PC-9 (cell line): Measurements from ENCODE around the gene MAP2K5. TPM values are rescaled to one million over a fixed set of nuclear protein-coding genes. Genes with fewer than 3 reads are reported as not detected.

ENCODE experiments used
- BruUV-seq: library from RNA; stranded (reverse); fragments of 400-500 nt; replicated peaks from 2 replicates; lab custom pipeline; 2021; lab: Mats Ljungman, UMichigan
- CTCF ChIA-PET: fragments of 300-600 bp; sonication (Branson Sonifier 250); formaldehyde crosslinking; loops from one replicate; lab custom pipeline; 2022; ENCODE audit warnings: antibody characterized with exemption; lab: Charles Lee
- POLR2A ChIA-PET: fragments of 300-600 bp; sonication (Branson Sonifier 250); formaldehyde crosslinking; loops from one replicate; lab custom pipeline; 2022; ENCODE audit warnings: antibody characterized with exemption; ENCODE audit not compliant: unreplicated experiment; lab: Charles Lee
- DNase-seq, 2 experiments: peaks; one replicate each; pipeline versions ENCODE4 v3.0.0 to v3.0.0-alpha.2; 2015 to 2022; ENCODE audit warnings: mixed read lengths in 1 of 2
- H2AFZ ChIP-seq: fragments of 200-600 bp; sonication (generic); 2 replicates; pipeline ENCODE4 v1.8.1; 2017; ENCODE audit warnings: antibody characterized with exemption
- H3F3A ChIP-seq: fragments of 200-600 bp; sonication (generic); 2 replicates; pipeline ENCODE4 v1.8.1; 2017; ENCODE audit warnings: antibody characterized with exemption, mild to moderate bottlenecking, low read depth; ENCODE audit not compliant: insufficient read depth
- H3K27ac ChIP-seq: fragments of 200-600 bp; sonication (generic); 2 replicates; pipeline ENCODE4 v1.6.1; 2016; ENCODE audit warnings: mixed run types
- H3K27me3 ChIP-seq: fragments of 200-600 bp; sonication (generic); 2 replicates; pipeline ENCODE4 v1.6.1; 2016; ENCODE audit warnings: low read depth, mixed run types; ENCODE audit not compliant: insufficient read depth
- H3K36me3 ChIP-seq: fragments of 200-600 bp; sonication (generic); 2 replicates; pipeline ENCODE4 v1.6.1; 2016; ENCODE audit warnings: low read depth, mixed run types
- H3K4me1 ChIP-seq: fragments of 200-600 bp; sonication (generic); replicated peaks from 2 replicates; pipeline ENCODE4 v1.6.1; 2016; ENCODE audit warnings: mixed run types; ENCODE audit not compliant: insufficient read depth
- H3K4me2 ChIP-seq: fragments of 200-600 bp; sonication (generic); 2 replicates; pipeline ENCODE4 v1.6.1; 2017; ENCODE audit warnings: mixed run types
- H3K4me3 ChIP-seq: fragments of 200-600 bp; sonication (generic); 2 replicates; pipeline ENCODE4 v1.6.1; 2016; ENCODE audit warnings: mixed run types
- H3K79me2 ChIP-seq: fragments of 200-600 bp; sonication (generic); 2 replicates; pipeline ENCODE4 v1.6.1; 2017; ENCODE audit warnings: low read depth, mixed run types
- H3K9me2 ChIP-seq: fragments of 200-600 bp; sonication (generic); 2 replicates; pipeline ENCODE4 v1.8.1; 2017; ENCODE audit warnings: mild to moderate bottlenecking; ENCODE audit not compliant: insufficient read depth
- H3K9me3 ChIP-seq: fragments of 200-600 bp; sonication (generic); 2 replicates; pipeline ENCODE4 v1.8.1; 2016; ENCODE audit warnings: low read depth; ENCODE audit not compliant: insufficient read depth
- H4K20me1 ChIP-seq: fragments of 200-600 bp; sonication (generic); 2 replicates; pipeline ENCODE4 v1.8.1; 2017; ENCODE audit not compliant: insufficient read depth
- EZH2 ChIP-seq: fragments of 200-600 bp; sonication (generic); IDR thresholded peaks from 2 replicates; pipeline ENCODE4 v1.8.0; 2017; ENCODE audit warnings: antibody characterized with exemption, low read depth
- intact Hi-C: fragments of 100-400 bp; cut with micrococcal nuclease; formaldehyde crosslinking; loops from one replicate; pipeline ENCODE4 v1.10.0; 2022; ENCODE audit not compliant: unreplicated experiment
- total RNA-seq: library from RNA; stranded (reverse); gene quantifications from 2 replicates; pipeline ENCODE4 v1.2.3, GENCODE V29; 2021
- TF ChIP-seq, protein P1 (sequence below): fragments of 200-600 bp; sonication (generic); conservative IDR thresholded peaks from 2 replicates; pipeline ENCODE4 v1.6.1; 2017; ENCODE audit warnings: mixed run types, antibody characterized with exemption, mild to moderate bottlenecking, moderate library complexity

MAP2K5 gene
- total RNA-seq, 1 experiment from 2014 or later, result 26.9 TPM

GRCh38 chr15:67777773-67778172, 235.3 kb downstream of the MAP2K5 start:
- TF ChIP-seq EZH2, result no peak
- TF ChIP-seq, protein P1, sequence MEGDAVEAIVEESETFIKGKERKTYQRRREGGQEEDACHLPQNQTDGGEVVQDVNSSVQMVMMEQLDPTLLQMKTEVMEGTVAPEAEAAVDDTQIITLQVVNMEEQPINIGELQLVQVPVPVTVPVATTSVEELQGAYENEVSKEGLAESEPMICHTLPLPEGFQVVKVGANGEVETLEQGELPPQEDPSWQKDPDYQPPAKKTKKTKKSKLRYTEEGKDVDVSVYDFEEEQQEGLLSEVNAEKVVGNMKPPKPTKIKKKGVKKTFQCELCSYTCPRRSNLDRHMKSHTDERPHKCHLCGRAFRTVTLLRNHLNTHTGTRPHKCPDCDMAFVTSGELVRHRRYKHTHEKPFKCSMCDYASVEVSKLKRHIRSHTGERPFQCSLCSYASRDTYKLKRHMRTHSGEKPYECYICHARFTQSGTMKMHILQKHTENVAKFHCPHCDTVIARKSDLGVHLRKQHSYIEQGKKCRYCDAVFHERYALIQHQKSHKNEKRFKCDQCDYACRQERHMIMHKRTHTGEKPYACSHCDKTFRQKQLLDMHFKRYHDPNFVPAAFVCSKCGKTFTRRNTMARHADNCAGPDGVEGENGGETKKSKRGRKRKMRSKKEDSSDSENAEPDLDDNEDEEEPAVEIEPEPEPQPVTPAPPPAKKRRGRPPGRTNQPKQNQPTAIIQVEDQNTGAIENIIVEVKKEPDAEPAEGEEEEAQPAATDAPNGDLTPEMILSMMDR, result no peak
- Histone ChIP-seq H3K79me2 (no peaks in the 10 kb centered on the region), H3K9me3 (no peaks in the 10 kb centered on the region), H3K27me3 (no peaks in the 10 kb centered on the region), H3K4me3 (no peak overlapping the region), H2AFZ (no peak overlapping the region), H3K9me2 (no peaks in the 10 kb centered on the region), H3K4me2 (no peak overlapping the region), H3K4me1 (no peaks in the 10 kb centered on the region), H3K27ac (no peak overlapping the region), H3F3A (no peaks in the 10 kb centered on the region), H3K36me3 (no peaks in the 10 kb centered on the region), H4K20me1 (no peaks in the 10 kb centered on the region)
- no peak for DNase-seq
- intact Hi-C loops, result no loop called here
- BruUV-seq, result no TSS peak
- POLR2A ChIA-PET, result no interaction called here
- CTCF ChIA-PET, result no interaction called here

DNA sequence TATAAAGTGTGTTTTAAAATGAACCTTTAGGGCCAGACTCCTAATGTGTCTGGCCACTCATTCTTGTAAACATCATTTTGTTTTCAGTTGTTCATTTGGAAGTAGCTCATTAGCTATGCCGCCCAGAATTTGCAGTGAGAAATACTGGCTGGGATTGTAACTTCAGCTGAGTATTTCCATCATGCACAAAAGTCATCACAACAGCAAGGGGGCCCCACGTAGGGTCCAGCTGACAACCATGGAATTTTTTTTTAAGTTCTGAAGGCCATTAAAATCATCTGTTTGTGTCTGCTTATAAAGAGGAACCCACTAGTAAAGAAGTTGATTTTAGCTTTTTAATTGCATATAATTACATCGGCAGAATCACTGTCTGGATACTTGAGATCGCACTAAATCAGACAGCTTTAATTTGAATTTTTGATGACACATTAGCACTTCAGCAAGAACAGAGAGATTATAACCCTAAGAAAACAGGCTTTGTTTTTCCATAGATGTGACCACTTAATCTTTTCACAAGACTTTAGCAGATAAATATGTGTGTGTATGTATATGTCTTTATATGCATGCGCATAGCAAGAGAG, 236.6 kb downstream of the MAP2K5 start:
- H2AFZ ChIP-seq, result no peak overlapping the region
- no peaks in the 10 kb centered on the region for H3K4me1 ChIP-seq
- H3K4me2 ChIP-seq, result no peak overlapping the region
- POLR2A ChIA-PET, result interaction anchor here (0.7 kb wide), 1 partner anchor 1304 kb away, joined by 3 read pairs; no protein-coding TSS in a partner anchor
- no peak overlapping the region for H3K4me3 ChIP-seq
- H3K9me3 ChIP-seq, result no peaks in the 10 kb centered on the region
- no peak for DNase-seq
- no peaks in the 10 kb centered on the region for H3K36me3 ChIP-seq
- H4K20me1 ChIP-seq, result no peaks in the 10 kb centered on the region
- BruUV-seq, result no TSS peak
- no peak for TF ChIP-seq EZH2
- TF ChIP-seq, protein P1, result no peak
- no peaks in the 10 kb centered on the region for H3K27me3 ChIP-seq
- H3K79me2 ChIP-seq, result no peaks in the 10 kb centered on the region
- intact Hi-C loops, result no loop called here
- CTCF ChIA-PET, result no interaction called here
- H3K9me2 ChIP-seq, result no peaks in the 10 kb centered on the region
- H3F3A ChIP-seq, result no peaks in the 10 kb centered on the region
- H3K27ac ChIP-seq, result no peak overlapping the region

GRCh38 chr15:67779549-67780111, 237.1 kb downstream of the MAP2K5 start:
- Histone ChIP-seq H3K79me2 (no peaks in the 10 kb centered on the region), H2AFZ (no peak overlapping the region), H3F3A (no peaks in the 10 kb centered on the region), H4K20me1 (no peaks in the 10 kb centered on the region), H3K4me3 (no peak overlapping the region), H3K27ac (no peak overlapping the region), H3K9me3 (no peaks in the 10 kb centered on the region), H3K36me3 (no peaks in the 10 kb centered on the region), H3K4me2 (no peak overlapping the region), H3K4me1 (no peaks in the 10 kb centered on the region), H3K9me2 (no peaks in the 10 kb centered on the region), H3K27me3 (no peaks in the 10 kb centered on the region)
- no peak for TF ChIP-seq EZH2
- TF ChIP-seq, protein P1, result no peak
- POLR2A ChIA-PET, result interaction anchor here (0.7 kb wide), 1 partner anchor 1305 kb away, joined by 3 read pairs; no protein-coding TSS in a partner anchor
- BruUV-seq, result no TSS peak
- DNase-seq, result no peak
- intact Hi-C loops, result no loop called here
- CTCF ChIA-PET, result no interaction called here
